ENCODE data around the gene CSNK1G3.

Gene CSNK1G3

GRCh38 chr5:123651234-123651633 is 139.3 kb downstream of the CSNK1G3 start:
- no peak for DNase-seq

- no peak for DNase-seq
Measured at GRCh38 chr5:123659011-123659410, 147.0 kb downstream of the CSNK1G3 start.

GRCh38 chr5:123659495-123659894 is 147.5 kb downstream of the CSNK1G3 start:
- DNase-seq, result no peak

- no peak for DNase-seq
Measured at GRCh38 chr5:123664961-123665360, 153.0 kb downstream of the CSNK1G3 start.

- no peak for DNase-seq
Measured at GRCh38 chr5:123665822-123666371, 153.9 kb downstream of the CSNK1G3 start.
